GM19463 (cell line): Measurements from ENCODE around the gene CNNM1.

Experiments
- ATAC-seq: cut with Tn5 transposase; IDR thresholded peaks from one replicate; pipeline ENCODE4 v1.9.1; 2021; ENCODE audit warnings: mild to moderate bottlenecking, moderate library complexity; ENCODE audit not compliant: unreplicated experiment

CNNM1 gene

DNA sequence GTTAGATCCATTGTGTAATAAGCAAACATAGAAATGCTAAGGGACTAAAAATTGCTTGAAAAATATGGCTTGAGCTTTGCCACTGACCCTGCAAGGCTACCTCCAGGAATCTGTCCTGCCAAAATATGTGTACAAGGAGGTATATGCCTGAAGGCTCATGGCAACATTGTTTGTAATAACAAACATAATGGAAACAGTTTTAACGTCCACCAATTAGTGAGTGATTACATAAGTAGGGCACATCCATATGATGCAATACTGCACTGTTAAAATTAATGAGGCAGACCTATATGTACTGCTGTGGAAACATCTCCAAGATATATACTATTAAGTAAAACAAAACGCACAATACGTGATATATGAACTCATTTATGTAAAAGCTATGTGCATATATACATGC lies 114.3 kb downstream of the CNNM1 start:
- no peak for ATAC-seq
